NCI-H345 treated with DMSO at 0.1 percent for 48 hours (cell line): Measurements from ENCODE around the gene ZNF695.
"Not testable (repeated sequence)": the region's sequence is repeated elsewhere in the genome, so short reads cannot be mapped to it uniquely, and the experiment has no call there.

Source experiments
- DNase-seq: peaks from one replicate; lab custom pipeline; 2025; ENCODE audit not compliant: unreplicated experiment; lab: John Stamatoyannopoulos, UW

ZNF695 gene

DNA sequence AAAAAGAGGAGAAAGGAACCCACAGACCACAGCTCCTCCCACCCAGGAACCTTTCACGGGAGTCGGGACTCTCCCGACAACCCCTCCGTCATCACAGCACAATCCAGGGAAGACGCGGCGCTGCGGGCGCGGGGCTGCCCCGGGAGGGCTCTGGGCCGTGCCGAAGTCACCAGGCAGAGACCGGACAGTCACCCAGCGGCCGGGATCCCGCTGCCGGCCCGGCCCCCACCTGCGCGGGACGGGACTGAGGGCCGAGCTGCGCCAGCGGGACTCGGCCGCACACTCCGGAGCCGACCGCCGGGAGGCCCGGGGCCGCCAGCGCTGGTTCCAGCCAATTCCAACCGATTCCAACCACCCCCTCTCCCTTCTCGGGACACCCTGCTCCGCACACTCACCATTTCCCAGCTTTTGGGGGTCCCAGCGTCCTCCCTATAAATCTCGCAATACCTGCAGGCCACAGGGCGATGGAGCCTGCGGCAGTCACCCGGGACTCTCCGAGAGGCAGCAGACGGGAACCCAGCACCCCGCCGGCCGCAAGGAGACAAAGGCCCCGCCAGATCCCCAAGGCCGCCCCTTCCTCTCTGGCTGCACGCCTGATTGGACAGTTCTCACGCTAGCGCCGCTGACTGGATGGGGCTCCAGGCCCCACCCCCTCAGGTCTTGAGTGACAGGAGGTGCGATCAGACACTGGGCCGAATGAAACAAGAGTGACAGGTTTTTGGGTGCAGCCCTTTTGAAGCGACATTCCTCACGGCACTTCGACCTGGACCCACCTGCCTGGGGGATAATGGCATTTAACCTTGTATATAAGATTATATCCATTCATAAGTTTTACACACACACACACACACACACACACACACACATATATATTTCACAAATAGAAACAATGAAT is at the start of gene ZNF695:
Gene ZNF695, minus strand, starts transcription at position 547 of the 895 bp plus-strand sequence. Its CDS starts 149 bp downstream, at position 398.
- DNase-seq, result peak; percentile 93

DNA sequence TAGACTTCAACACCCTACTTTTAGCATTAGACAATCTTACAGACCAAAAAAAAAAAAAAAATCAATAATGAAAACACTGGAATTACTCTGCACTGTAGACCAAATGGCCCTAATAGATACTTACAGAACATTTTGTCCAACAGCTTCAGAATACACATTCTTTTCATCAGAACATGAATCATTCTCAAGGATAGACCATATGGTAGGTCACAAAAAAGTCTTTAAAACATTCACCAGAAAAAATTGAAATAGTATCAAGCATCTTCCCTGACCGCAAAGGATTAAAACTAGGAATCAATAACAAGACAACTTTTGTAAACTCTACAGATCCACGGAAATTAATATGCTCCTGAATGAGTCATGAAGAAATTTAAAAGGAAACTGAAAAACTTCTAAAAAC is 48.2 kb upstream of the ZNF695 start:
- DNase-seq, result no peak

DNA sequence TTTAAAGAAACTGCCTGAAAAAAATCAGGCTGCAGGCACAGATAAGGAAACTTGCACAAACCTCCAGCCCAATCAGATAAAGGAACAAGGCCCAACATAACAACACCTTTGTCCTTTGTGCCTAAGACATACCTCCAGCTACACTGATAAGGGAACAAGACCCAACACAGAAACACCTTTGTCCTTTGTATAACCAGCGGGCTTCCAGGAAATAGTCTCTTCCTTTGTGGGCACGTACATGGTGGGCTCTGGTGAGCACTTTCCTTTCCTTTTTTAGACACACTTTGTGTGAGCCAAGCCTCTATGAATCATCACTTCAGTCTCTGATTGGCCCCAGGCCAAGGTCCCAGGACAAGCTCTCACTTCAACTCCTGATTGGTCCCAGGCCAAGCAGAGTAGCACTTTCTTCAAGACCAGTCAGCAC is 47.1 kb upstream of the ZNF695 start:
- no peak for DNase-seq

DNA sequence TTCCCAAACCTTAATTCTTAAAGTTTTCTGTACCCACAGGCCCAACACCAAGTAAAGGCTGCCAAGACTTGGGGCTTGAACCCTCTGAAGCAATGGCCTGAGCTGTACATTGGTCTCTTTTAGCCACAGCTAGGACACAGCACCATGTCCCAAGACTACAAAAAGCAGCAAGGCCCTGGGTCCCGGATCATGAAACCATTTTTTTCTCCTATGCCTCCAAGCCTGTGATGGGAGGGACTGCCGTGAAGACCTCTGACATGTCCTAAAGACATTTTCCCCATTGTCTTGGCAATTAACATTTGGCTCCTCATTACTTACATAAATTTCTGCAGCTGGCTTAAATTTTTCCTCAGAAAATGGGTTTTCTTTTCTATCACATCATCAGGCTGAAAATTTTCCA is 39.8 kb upstream of the ZNF695 start:
- no peak for DNase-seq

DNA sequence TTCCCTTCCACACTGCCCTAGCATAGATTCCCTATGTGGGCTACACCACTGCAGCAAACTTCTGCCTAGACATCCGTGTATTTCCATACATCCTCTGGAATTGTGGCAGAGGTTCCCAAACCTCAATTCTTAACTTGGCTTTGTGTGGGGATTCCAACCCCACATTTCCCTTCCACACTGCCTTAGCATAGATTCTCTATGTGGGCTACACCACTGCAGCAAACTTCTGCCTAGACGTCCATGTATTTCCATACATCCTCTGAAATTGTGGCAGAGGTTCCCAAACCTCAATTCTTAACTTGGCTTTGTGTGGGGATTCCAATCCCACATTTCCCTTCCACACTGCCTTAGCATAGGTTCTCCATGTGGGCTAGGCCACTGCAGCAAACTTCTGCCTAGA is 39.4 kb upstream of the ZNF695 start:
- no peak for DNase-seq

DNA sequence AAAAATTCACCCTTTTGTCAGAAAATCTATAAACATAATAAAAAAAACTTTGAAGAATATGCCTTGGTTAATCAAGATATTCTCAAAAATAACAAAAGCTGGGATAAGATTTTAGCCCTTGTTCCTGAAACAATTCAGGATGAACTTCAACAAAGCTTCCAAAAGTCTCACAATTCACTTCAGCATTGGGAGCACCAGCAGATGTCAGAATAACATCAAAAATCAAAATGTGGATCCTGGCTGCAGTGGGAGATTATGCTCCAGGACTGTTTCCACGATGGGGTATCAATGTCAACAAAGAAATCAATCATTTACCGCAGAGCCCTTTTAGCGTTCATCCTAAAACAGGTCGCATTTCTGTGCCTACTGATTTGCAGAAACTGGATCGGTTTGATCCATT is 35.5 kb upstream of the ZNF695 start:
- DNase-seq, result no peak

DNA sequence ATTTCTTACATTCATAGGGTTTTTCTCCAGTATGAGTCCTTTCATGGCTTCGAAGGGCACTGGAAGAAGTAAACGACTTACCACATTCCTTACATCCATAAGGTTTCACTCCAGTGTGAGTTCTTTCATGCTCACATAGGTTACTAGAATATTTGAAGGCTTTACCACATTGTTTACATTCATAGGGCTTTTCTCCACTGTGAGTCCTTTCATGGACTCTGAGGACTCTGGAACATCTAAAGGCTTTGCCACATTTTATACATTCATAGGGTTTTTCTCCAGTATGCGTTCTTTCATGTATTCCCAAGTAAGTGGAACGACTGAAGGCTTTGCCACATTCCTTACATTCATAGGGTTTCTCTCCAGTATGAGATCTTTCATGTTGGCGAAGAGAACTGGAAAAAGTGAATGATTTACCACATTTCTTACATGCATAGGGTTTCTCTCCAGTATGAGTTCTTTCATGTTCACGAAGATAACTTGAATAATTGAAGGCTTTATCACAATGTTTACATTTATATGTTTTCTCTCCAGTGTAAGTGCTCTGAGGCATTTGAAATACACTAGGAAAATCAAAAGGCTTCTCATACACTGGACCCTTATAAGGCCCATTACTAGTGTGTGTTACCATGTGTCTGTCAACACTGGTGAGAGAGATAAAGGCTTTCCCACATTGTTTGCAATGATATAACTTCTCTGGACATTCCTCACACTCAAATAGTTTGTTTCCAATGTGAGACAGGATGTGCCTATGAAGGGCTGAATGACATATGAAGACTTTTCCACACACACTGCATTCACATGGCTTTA is 29.9 kb upstream of the ZNF695 start:
- no peak for DNase-seq

DNA sequence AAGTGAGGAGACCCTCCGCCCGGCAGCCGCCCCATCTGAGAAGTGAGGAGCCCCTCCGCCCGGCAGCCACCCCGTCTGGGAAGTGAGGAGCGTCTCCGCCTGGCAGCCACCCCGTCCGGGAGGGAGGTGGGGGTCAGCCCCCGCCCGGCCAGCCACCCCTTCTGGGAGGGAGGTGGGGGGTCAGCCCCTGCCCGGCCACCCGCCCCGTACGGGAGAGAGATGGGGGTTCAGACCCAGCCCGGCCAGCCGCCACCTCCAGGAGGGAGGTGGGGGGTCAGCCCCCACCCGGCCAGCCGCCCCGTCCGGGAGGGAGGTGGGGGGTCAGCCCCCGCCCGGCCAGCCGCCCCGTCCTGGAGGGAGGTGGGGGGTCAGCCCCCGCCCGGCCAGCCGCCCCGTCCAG is 24.4 kb upstream of the ZNF695 start:
- DNase-seq, result not testable (repeated sequence)

DNA sequence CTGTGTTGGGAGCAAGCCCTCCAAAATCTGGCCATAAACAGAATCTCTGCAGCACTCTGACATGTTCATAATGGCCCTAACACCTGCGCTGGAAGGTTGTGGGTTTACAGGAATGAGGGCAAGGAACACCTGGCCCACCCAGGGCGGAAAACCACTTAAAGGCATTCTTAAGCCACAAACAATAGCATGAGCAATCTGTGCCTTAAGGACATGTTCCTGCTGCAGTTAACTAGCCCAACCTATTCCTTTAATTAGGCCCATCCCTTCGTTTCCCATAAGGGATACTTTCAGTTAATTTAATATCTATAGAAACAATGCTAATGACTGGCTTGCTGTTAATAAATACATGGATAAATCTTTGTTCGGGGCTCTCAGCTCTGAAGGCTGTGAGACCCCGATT is 16.8 kb upstream of the ZNF695 start:
- DNase-seq, result not testable (repeated sequence)

DNA sequence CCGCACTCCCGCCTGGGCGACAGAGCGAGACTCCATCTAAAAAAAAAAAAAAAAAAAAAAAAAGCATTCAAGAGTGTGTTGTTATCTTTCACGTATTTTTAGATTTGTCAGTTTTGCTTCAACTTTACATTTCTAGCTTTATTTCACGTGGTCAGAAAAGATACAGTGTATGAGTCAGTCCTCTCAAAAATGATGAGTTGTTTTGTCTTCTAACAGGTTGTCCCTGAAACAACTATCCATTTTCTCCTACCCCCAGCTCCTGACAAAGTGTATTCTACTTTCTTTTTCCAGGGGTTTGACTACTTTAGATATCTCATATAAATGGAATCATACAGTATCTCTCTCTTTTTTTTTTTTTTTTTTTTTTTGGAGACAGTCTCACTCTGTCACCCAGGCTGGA is 5.5 kb upstream of the ZNF695 start:
- no peak for DNase-seq

DNA sequence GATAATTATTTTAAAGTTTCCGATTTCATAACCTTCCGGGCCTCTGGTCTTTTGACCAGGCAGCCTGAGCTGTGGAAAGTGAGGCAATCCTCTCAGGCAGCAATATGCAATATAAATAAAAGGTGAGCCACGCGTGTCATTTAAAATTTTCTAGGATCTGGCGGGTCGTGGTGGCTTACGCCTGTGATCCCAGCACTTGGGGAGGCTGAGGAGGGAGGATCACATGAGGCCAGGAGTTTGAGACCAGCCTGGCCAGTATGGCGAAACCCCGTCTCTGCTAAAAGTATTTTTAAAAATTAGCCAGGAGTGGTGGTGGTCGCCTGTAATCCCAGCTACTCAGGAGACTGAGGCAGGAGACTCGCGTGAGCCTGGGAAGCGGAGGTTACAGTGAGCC is 546 bp upstream of the ZNF695 start:
- DNase-seq, result no peak

DNA sequence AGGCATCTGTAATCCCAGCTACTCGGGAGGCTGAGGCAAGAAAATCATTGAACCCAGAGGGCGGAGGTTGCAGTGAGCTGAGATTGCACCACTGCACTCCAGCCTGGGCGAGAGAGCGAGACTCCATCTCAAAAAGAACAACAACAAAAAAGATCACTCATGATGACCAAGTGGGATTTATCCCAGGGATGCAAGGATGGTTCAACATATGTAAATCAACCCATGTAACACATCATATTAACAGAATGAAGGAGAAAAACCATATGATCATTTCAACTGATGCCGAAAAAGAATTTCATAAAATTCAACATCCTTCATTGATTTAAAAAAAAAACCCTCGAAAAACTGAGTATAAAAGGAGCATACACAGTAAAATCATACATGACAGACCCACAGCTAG is 3.8 kb downstream of the ZNF695 start:
- DNase-seq, result not testable (repeated sequence)

DNA sequence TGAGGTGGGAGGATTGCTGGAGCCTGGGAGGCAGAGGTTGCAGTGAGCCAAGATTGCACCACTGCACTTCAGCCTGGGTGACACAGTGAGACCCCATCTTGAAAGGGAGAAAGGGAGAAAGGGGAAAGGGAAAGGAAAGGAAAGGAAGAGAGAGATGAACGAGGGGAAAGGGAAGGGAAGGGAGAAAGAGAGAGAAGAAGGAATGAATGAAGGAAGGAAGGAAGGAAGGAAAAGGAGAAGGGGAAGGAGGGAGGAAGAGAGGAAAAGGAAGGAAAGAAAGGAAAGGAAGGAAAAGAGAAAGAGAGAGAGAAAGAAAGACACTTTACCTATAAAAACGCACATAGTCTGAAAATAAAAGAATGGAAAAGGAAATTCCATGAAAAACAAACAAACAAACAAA is 18.0 kb downstream of the ZNF695 start:
- no peak for DNase-seq

DNA sequence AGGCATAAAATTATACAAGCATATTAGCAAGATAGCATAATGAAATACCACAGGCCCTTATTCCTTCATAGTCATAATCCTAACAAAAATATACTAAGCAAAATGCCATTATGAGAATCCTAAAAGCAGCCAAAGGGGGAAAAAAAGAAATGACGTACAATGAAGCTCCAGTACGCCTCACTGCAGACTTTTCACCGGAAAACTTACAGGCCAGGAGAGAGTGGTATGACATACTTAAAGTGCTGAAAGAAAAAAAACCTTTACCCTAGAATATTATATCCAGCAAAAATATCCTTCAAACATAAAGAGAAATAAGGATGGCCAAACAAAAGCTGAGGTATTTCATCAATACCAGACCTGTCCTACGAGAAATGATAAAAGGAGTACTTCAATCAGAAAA is 19.5 kb downstream of the ZNF695 start:
- DNase-seq, result no peak

DNA sequence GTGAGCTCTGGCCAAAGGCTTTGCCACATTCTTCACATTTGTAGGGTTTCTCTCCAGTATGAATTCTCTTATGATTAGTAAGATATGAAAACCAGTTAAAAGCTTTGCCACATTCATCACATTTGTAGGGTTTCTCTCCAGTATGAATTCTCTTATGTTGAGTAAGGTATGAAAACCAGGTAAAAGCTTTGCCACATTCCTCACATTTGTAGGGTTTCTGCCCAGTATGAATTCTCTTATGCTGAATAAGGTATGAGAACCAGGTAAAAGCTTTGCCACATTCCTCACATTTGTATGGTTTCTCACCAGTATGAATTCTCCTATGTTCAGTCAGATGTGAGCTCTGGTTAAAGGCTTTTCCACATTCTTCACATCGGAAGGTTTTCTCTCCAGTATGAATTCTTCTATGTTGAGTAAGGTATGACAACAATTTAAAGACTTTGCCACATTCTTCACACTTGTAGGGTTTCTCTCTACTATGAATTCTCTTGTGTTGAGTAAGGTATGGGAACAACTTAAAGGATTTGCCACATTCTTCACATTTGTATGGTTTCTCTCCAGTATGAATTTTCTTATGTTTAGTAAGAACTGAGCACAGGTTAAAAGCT is 20.7 kb downstream of the ZNF695 start:
- no peak for DNase-seq

DNA sequence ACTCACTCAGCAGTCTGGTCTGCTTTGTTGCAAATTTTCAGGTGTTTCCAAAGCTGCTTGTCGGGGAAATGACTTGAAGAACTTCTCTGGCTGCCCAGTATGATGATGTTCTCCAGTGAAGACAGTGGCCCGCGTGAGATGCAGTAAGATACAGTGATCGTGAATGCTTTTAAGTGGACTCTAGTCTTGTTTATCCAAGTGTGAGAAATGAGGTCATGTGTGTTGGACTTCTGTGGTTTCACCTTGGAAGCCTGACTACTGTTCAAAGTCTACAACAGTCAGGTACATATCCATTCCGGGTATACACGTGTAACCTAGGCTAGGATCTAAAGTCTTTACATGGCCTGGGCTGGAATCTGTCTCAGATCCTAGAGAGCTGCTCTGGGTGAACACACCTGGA is 29.1 kb downstream of the ZNF695 start:
- no peak for DNase-seq

DNA sequence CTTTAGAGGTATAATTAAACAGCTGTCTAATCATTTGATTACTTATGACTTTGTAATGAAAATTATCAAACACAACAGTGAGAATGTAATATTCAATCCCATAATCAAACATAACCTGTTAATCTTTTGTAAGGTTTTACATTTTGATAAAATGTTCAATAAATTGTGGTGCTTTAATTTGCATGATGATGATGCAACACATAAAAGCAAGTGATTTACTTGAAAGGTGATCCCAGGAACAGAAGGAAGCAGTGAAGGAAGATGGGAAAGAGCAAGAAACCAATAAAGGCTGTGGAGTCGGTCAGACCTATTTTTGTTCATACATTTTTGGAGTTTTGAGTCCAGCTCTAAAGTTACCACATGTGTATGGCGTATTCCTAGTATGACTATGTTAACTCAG is 29.6 kb downstream of the ZNF695 start:
- no peak for DNase-seq

DNA sequence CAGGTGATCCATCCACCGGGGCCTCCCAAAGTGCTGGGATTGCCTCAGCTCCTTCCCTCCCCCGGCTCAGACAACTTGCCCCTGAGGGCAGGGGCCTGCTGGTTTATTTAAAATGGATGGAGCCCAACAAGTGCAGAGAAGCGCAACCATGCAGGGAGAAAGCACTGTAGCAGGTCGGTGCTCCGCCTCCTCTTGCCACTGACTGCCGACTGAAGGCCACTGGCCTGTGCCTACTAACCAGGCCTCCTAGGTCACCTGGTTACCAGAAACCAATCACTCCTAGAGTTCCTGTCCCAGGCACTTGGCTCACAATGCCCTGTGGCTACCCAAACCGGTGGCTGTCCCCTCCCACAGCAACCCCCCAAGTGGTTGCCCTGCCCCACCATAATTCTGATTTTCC is 35.9 kb downstream of the ZNF695 start:
- DNase-seq, result no peak

DNA sequence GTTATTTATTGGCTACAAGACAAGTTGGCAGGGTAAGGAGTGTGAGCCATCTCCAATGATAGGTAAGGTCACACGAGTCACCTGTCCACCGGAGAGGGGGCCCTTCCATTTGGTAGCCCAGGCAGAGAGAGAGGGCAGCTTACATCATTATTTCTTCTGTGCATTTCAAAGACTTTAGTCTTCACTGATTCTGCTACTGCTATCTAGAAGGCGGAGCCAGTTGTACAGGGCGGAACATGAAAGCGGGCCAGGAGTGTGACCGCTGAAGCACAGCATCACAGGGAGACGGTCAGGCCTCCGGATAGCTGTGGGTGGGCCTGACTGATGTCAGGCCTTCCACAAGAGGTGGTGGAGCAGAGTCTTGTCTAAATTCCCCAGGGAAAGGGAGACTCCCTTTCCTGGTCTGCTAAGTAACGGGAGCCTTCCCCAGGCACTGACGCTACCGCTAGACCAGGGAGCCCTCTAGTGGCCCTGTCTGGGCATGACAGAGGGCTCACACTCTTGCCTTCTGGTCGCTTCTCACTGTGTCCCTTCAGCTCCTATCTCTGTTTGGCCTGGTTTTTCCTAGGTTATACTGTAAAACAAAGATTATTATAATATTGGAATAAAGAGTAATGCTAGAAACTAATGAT is 36.7 kb downstream of the ZNF695 start:
- peak; percentile 5 for DNase-seq

DNA sequence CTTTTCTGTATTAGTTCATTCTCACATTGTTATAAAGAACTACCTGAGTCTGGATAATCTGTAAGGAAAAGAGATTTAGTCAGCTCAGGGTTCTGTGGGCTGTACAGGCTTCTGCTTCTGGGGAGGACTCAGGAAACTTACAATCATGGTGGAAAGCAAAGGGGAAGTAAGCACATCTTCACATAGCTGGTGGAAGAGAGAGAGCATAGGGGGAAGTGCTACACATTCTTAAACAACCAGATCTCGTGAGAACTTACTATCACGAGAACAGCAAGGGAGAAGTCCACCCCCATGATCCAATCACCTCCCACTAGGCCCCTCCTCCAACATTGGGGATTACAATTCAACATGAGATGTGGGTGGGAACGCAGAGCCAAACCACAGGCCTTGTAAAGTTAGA is 38.2 kb downstream of the ZNF695 start:
- DNase-seq, result no peak

DNA sequence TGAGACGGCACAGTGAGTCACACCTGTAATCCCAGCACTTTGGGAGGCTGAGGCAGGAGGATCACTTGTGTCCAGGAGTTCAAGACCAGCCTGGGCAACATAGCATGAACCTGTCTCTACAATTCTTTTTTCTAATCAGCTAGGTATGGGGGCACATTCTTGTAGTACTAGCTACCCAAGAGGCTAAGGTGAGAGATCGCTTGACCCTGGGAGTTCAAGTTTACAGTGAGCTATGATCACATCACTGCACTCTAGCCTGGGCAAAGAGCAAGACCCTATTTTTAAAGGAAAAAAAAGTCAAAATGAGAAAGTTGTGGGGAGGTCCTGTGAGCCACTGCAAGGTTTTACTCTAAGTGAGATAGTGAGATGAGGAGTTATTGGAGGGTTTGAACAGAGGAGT is 41.4 kb downstream of the ZNF695 start:
- DNase-seq, result no peak
